Small intestine (tissue), 7 donors: Measurements from ENCODE around the gene SEC11A. TPM values are rescaled to one million over a fixed set of nuclear protein-coding genes. Genes with fewer than 3 reads are reported as not detected.
A peak's percentile ranks its signal among the peaks of the same experiment; 100 is the strongest.

Source experiments
- DNase-seq, 2 donors: peaks; one replicate each; pipeline versions ENCODE4 v3.0.0 to v3.0.0-alpha.2; 2013
- FAIRE-seq: peaks from 2 replicates; lab custom pipeline; 2012; peaks lifted over from hg19 to GRCh38; lab: Jason Lieb, UNC
- H3K27ac ChIP-seq, 3 donors: one replicate each; pipeline ENCODE4 v1.5.1; 2013; ENCODE audit warnings: low read length in 2 of 3, mild to moderate bottlenecking in 2 of 3, control low read depth in 1 of 3, inconsistent platforms in 1 of 3, low read depth in 1 of 3, moderate library complexity in 1 of 3
- H3K27me3 ChIP-seq, 3 donors: one replicate each; pipeline ENCODE4 v1.6.1; 2013; ENCODE audit warnings: low read length in 3 of 3, inconsistent platforms in 1 of 3; ENCODE audit not compliant: control insufficient read depth in 3 of 3, insufficient read depth in 3 of 3
- H3K36me3 ChIP-seq, 3 donors: one replicate each; pipeline ENCODE4 v1.6.1; 2013; ENCODE audit warnings: low read length in 3 of 3, inconsistent platforms in 1 of 3, low read depth in 1 of 3, mild to moderate bottlenecking in 1 of 3, moderate library complexity in 1 of 3; ENCODE audit not compliant: control insufficient read depth in 3 of 3, insufficient read depth in 2 of 3
- H3K4me1 ChIP-seq, 3 donors: one replicate each; pipeline ENCODE4 v1.6.1; 2013; ENCODE audit warnings: low read length in 2 of 3, inconsistent platforms in 1 of 3, low read depth in 1 of 3, mild to moderate bottlenecking in 1 of 3, moderate library complexity in 1 of 3; ENCODE audit not compliant: control insufficient read depth in 3 of 3, insufficient read depth in 2 of 3
- H3K4me3 ChIP-seq, 3 donors: one replicate each; pipeline ENCODE4 v1.5.1; 2013; ENCODE audit warnings: low read length in 3 of 3, control low read depth in 1 of 3, inconsistent platforms in 1 of 3, low read depth in 1 of 3, mild to moderate bottlenecking in 1 of 3, moderate library complexity in 1 of 3
- H3K9me3 ChIP-seq, 2 donors: one replicate each; pipeline ENCODE4 v1.6.1; 2013; ENCODE audit warnings: low read depth in 1 of 2, low read length in 1 of 2; ENCODE audit not compliant: control insufficient read depth in 2 of 2, insufficient read depth in 1 of 2
- WGBS, 3 donors: extraction: QIAGEN DNeasy Blood & Tissue Kit; methylation state at CpG; one replicate each; pipeline ENCODE4 v1.1.7; 2013; 5-methylcytosine and 5-hydroxymethylcytosine counted together
- polyA plus RNA-seq, 4 donors: library from polyadenylated mRNA; stranded (reverse) in 3 of 4; unstranded in 1 of 4; fragments of 200-250 nt in 3 of 4; fragments of 120-200 nt in 1 of 4; gene quantifications; one replicate each; pipeline versions ENCODE4 v1.2.1 to v1.2.3, GENCODE V29; 2013
- donor health status: healthy with polysubstance abuse.
- donor health status: control.
- donor health status: control.
- donor health status: Bipolar disorder and iron deficiency.
- donor health status: healthy.

SEC11A gene
- polyA plus RNA-seq, 4 donors: 110 to 156 (median 148) TPM

GRCh38 chr15:84749111-84749991, 33.4 kb upstream of the SEC11A start:
- WGBS, 3 donors: 1 to 6% (median 3%) methylated on average over 15 of the region's 15 CpGs
- H3K27ac ChIP-seq: peak overlapping the region; percentile 94 to 100 (median 99)
- H3K4me3 ChIP-seq: peak overlapping the region; percentile 87 to 92 (median 91)
- FAIRE-seq: no peak
- peaks cover 10 to 57% (median 24%) of the 10 kb centered on the region in 3 donors for H3K4me1 ChIP-seq
- H3K27me3 ChIP-seq: no peaks in the 10 kb centered on the region
- H3K36me3 ChIP-seq: peaks cover 0 to 4% (median 0%) of the 10 kb centered on the region in 3 donors
- H3K9me3 ChIP-seq: no peaks in the 10 kb centered on the region
- DNase-seq: peak; percentile 43 to 60

- peaks cover 8 to 50% (median 22%) of the 10 kb centered on the region in 3 donors for H3K4me1 ChIP-seq
- WGBS, 3 donors: 0 to 1% (median 1%) methylated on average over 17 to 127 of the region's 127 CpGs
Observed at GRCh38 chr15:84748274-84749110, 32.6 kb upstream of the SEC11A start, which contains the start of gene ZNF592. Gene ZNF592 (plus strand): TSS chr15:84748592. CDS start chr15:84782676, 34,084 bp downstream.

GRCh38 chr15:84747416-84748273, 31.7 kb upstream of the SEC11A start:
- WGBS, 3 donors: 1 to 2% (median 1%) methylated on average over 34 to 46 of the region's 46 CpGs
- FAIRE-seq: no peak

More at GRCh38 chr15:84748274-84749110, 32.6 kb upstream of the SEC11A start, which contains the start of gene ZNF592:
- no peak for FAIRE-seq
- peak; percentile 79 to 93 for DNase-seq
- no peaks in the 10 kb centered on the region for H3K9me3 ChIP-seq
- H3K4me3 ChIP-seq: peak within 1 kb of the TSS; percentile 87 to 92 (median 91)
- H3K27me3 ChIP-seq: no peaks in the 10 kb centered on the region
- peaks cover 0 to 2% (median 0%) of the 10 kb centered on the region in 3 donors for H3K36me3 ChIP-seq
- H3K27ac ChIP-seq: peak within 1 kb of the TSS; percentile 99 to 100 (median 100)

GRCh38 chr15:84741121-84741520, 25.2 kb upstream of the SEC11A start:
- H3K9me3 ChIP-seq: no peaks in the 10 kb centered on the region
- FAIRE-seq: no peak
- 12 to 63% (median 49%) methylated on average over 2 of the region's 2 CpGs for WGBS, 3 donors
- H3K4me1 ChIP-seq: peaks cover 0 to 27% (median 12%) of the 10 kb centered on the region in 3 donors
- H3K27me3 ChIP-seq: no peaks in the 10 kb centered on the region
- no peak overlapping the region for H3K4me3 ChIP-seq
- no peaks in the 10 kb centered on the region for H3K36me3 ChIP-seq
- H3K27ac ChIP-seq: peak overlapping the region; percentile 51 to 90 (median 81)
- DNase-seq: peak; percentile 92 to 98

More at GRCh38 chr15:84747416-84748273, 31.7 kb upstream of the SEC11A start:
- H3K27me3 ChIP-seq: no peaks in the 10 kb centered on the region
- H3K9me3 ChIP-seq: no peaks in the 10 kb centered on the region
- H3K27ac ChIP-seq: peak overlapping the region; percentile 99 to 100 (median 100)
- H3K4me1 ChIP-seq: peaks cover 8 to 47% (median 18%) of the 10 kb centered on the region in 3 donors
- peak; percentile 68 to 93 for DNase-seq
- peak overlapping the region; percentile 87 to 92 (median 89) for H3K4me3 ChIP-seq
- peaks cover 0 to 2% (median 0%) of the 10 kb centered on the region in 3 donors for H3K36me3 ChIP-seq

- WGBS, 3 donors: 35 to 70% (median 55%) methylated on average over 4 of the region's 4 CpGs
- H3K27ac ChIP-seq: peak overlapping the region; percentile 76 to 90 (median 81)
Observed at GRCh38 chr15:84740691-84741090, 24.8 kb upstream of the SEC11A start.

GRCh38 chr15:84737005-84737404, 21.1 kb upstream of the SEC11A start:
- FAIRE-seq (no peak), DNase-seq (no peak)
- Histone ChIP-seq H3K4me3 (no peak overlapping the region), H3K36me3 (peaks cover 0 to 2% (median 0%) of the 10 kb centered on the region in 3 donors), H3K27me3 (no peaks in the 10 kb centered on the region), H3K4me1 (peaks cover 0 to 32% (median 6%) of the 10 kb centered on the region in 3 donors), H3K27ac (no peak overlapping the region), H3K9me3 (no peaks in the 10 kb centered on the region)
- WGBS, 3 donors: 71 to 75% (median 73%) methylated on average over 2 of the region's 2 CpGs

More at GRCh38 chr15:84740691-84741090, 24.8 kb upstream of the SEC11A start:
- Histone ChIP-seq H3K36me3 (peaks cover 0 to 2% (median 0%) of the 10 kb centered on the region in 3 donors), H3K4me1 (peaks cover 0 to 25% (median 10%) of the 10 kb centered on the region in 3 donors), H3K4me3 (no peak overlapping the region), H3K27me3 (no peaks in the 10 kb centered on the region), H3K9me3 (no peaks in the 10 kb centered on the region)
- DNase-seq: no peak
- FAIRE-seq: no peak

GRCh38 chr15:84736375-84736774, 20.4 kb upstream of the SEC11A start:
- FAIRE-seq: no peak
- peaks cover 0 to 29% (median 6%) of the 10 kb centered on the region in 3 donors for H3K4me1 ChIP-seq
- WGBS, 3 donors: 73 to 82% (median 74%) methylated on average over 5 of the region's 5 CpGs
- DNase-seq: peak in 1 of 2 donors; percentile 36
- H3K9me3 ChIP-seq: no peaks in the 10 kb centered on the region
- peaks cover 0 to 2% (median 0%) of the 10 kb centered on the region in 3 donors for H3K36me3 ChIP-seq
- H3K4me3 ChIP-seq: no peak overlapping the region
- H3K27ac ChIP-seq: peak overlapping the region in 1 of 3 donors; percentile 32
- H3K27me3 ChIP-seq: no peaks in the 10 kb centered on the region
